Loucy (cell line): Measurements from ENCODE around the gene KCND2.

ENCODE experiments used
- H2AFZ ChIP-seq: fragments of 200-600 bp; sonication (generic); 2 replicates; pipeline ENCODE4 v1.6.0; 2016; ENCODE audit warnings: antibody characterized with exemption, mild to moderate bottlenecking, low read length, moderate library complexity
- H3F3A ChIP-seq: fragments of 200-600 bp; 2 replicates; pipeline ENCODE4 v1.6.0; 2016; ENCODE audit warnings: antibody characterized with exemption, low read depth, mild to moderate bottlenecking
- H3K27me3 ChIP-seq: fragments of 200-600 bp; sonication (generic); 2 replicates; pipeline ENCODE4 v1.6.1; 2014; ENCODE audit warnings: low read length, mild to moderate bottlenecking; ENCODE audit not compliant: insufficient read depth, poor library complexity, severe bottlenecking
- H3K36me3 ChIP-seq: fragments of 200-600 bp; sonication (generic); 2 replicates; pipeline ENCODE4 v1.6.1; 2016; ENCODE audit warnings: low read length; ENCODE audit not compliant: insufficient read depth
- H3K4me1 ChIP-seq: fragments of 200-600 bp; sonication (generic); 2 replicates; pipeline ENCODE4 v1.5.1; 2014; ENCODE audit warnings: low read length, mild to moderate bottlenecking; ENCODE audit not compliant: insufficient read depth, poor library complexity, severe bottlenecking
- H3K4me2 ChIP-seq: fragments of 200-600 bp; sonication (generic); 2 replicates; pipeline ENCODE4 v1.6.0; 2014; ENCODE audit warnings: antibody characterized with exemption, low read length, low read depth, mild to moderate bottlenecking; ENCODE audit not compliant: poor library complexity, severe bottlenecking
- H3K4me3 ChIP-seq: fragments of 200-600 bp; sonication (generic); 2 replicates; pipeline ENCODE4 v1.5.1; 2014; ENCODE audit warnings: low read length, mild to moderate bottlenecking, mixed read lengths; ENCODE audit not compliant: poor library complexity, severe bottlenecking
- H3K79me2 ChIP-seq: fragments of 200-600 bp; sonication (generic); 2 replicates; pipeline ENCODE4 v1.6.1; 2014; ENCODE audit warnings: low read length; ENCODE audit not compliant: insufficient read depth
- H3K9ac ChIP-seq: fragments of 200-600 bp; sonication (generic); 2 replicates; pipeline ENCODE4 v1.6.0; 2014; ENCODE audit warnings: mild to moderate bottlenecking, low read depth, low read length, moderate library complexity; ENCODE audit not compliant: poor library complexity, severe bottlenecking
- H3K9me2 ChIP-seq: fragments of 200-600 bp; sonication (generic); replicated peaks from 2 replicates; pipeline ENCODE4 v1.6.1; 2016; ENCODE audit warnings: low read depth, low read length, mixed read lengths
- H3K9me3 ChIP-seq: fragments of 200-600 bp; sonication (generic); 2 replicates; pipeline ENCODE4 v1.6.1; 2014; ENCODE audit warnings: mild to moderate bottlenecking, antibody characterized with exemption, low read length, low read depth; ENCODE audit not compliant: insufficient read depth
- H4K20me1 ChIP-seq: fragments of 200-600 bp; sonication (generic); 2 replicates; pipeline ENCODE4 v1.6.0; 2014; ENCODE audit warnings: antibody characterized with exemption, low read length, mild to moderate bottlenecking; ENCODE audit not compliant: insufficient read depth, poor library complexity, severe bottlenecking
- CTCF ChIP-seq: fragments of 200-600 bp; sonication (generic); conservative IDR thresholded peaks from 2 replicates; pipeline ENCODE4 v1.5.1; 2014; ENCODE audit warnings: mild to moderate bottlenecking, antibody characterized with exemption, low read length
- EZH2phosphoT487 ChIP-seq: fragments of 200-600 bp; IDR thresholded peaks from 2 replicates; pipeline ENCODE4 v1.6.1; 2018; ENCODE audit warnings: antibody characterized with exemption, mild to moderate bottlenecking, moderate library complexity, borderline replicate concordance

Gene KCND2

GRCh38 chr7:120480472-120480871 is 207.5 kb downstream of the KCND2 start:
- Histone ChIP-seq H2AFZ (no peak overlapping the region), H3K27me3 (no peaks in the 10 kb centered on the region), H3K79me2 (no peaks in the 10 kb centered on the region), H3K9me2 (no peaks in the 10 kb centered on the region), H4K20me1 (no peaks in the 10 kb centered on the region), H3F3A (no peaks in the 10 kb centered on the region), H3K9ac (no peak overlapping the region), H3K4me1 (no peaks in the 10 kb centered on the region), H3K4me2 (no peak overlapping the region), H3K9me3 (no peaks in the 10 kb centered on the region), H3K4me3 (no peak overlapping the region), H3K36me3 (no peaks in the 10 kb centered on the region)
- TF ChIP-seq EZH2phosphoT487 (no peak), CTCF (no peak)

GRCh38 chr7:120480930-120481329 is 208.0 kb downstream of the KCND2 start:
- no peak for TF ChIP-seq EZH2phosphoT487
- no peak for TF ChIP-seq CTCF
- Histone ChIP-seq H3K9ac (no peak overlapping the region), H3K36me3 (no peaks in the 10 kb centered on the region), H3K27me3 (no peaks in the 10 kb centered on the region), H3K79me2 (no peaks in the 10 kb centered on the region), H2AFZ (no peak overlapping the region), H3K4me3 (no peak overlapping the region), H3K4me1 (no peaks in the 10 kb centered on the region), H3K4me2 (no peak overlapping the region), H3F3A (no peaks in the 10 kb centered on the region), H4K20me1 (no peaks in the 10 kb centered on the region), H3K9me3 (no peaks in the 10 kb centered on the region), H3K9me2 (no peaks in the 10 kb centered on the region)

GRCh38 chr7:120486164-120486563 is 213.2 kb downstream of the KCND2 start:
- Histone ChIP-seq H3K36me3 (no peaks in the 10 kb centered on the region), H3K4me3 (no peak overlapping the region), H3K79me2 (no peaks in the 10 kb centered on the region), H3K4me1 (no peaks in the 10 kb centered on the region), H3F3A (no peaks in the 10 kb centered on the region), H3K9ac (no peak overlapping the region), H3K4me2 (no peak overlapping the region), H3K27me3 (no peaks in the 10 kb centered on the region), H3K9me3 (no peaks in the 10 kb centered on the region), H2AFZ (no peak overlapping the region), H3K9me2 (no peaks in the 10 kb centered on the region), H4K20me1 (no peaks in the 10 kb centered on the region)
- TF ChIP-seq CTCF (no peak), EZH2phosphoT487 (no peak)
